Activated naive CD8-positive, alpha-beta T cell treated with anti-CD3 and anti-CD28 coated beads, Interleukin-2, amount 10 ng/mL, durations not matched to agents 7 days and 5 days (primary cell): ENCODE data around the gene GAST. TPM values are rescaled to one million over a fixed set of nuclear protein-coding genes. Genes with fewer than 3 reads are reported as not detected.
"Not testable (repeated sequence)": the region's sequence is repeated elsewhere in the genome, so short reads cannot be mapped to it uniquely, and the experiment has no call there.

Source experiments
- ATAC-seq: fragments of 150-1000 bp; cut with Tn5 transposase; one replicate; pipeline ENCODE4 v1.10.0; 2021; ENCODE audit warnings: low read depth, moderate library complexity
- POLR2A ChIA-PET: fragments of 350-600 bp; sonication (Branson Sonifier 250); formaldehyde crosslinking; loops from one replicate; lab custom pipeline; 2021; ENCODE audit warnings: antibody characterized with exemption; lab: Charles Lee
- DNase-seq: peaks from one replicate; pipeline ENCODE4 v3.0.0; 2021
- H3K27ac Mint-ChIP-seq: one replicate; pipeline ENCODE4 v1.8.0; 2022; ENCODE audit warnings: mild to moderate bottlenecking, mixed read lengths
- H3K27me3 Mint-ChIP-seq: one replicate; pipeline ENCODE4 v1.8.0; 2022; ENCODE audit warnings: mild to moderate bottlenecking, moderate library complexity, mixed read lengths
- H3K36me3 Mint-ChIP-seq: one replicate; pipeline ENCODE4 v1.8.0; 2021; ENCODE audit warnings: mild to moderate bottlenecking, mixed read lengths
- H3K4me1 Mint-ChIP-seq: one replicate; pipeline ENCODE4 v1.8.0; 2021; ENCODE audit warnings: mixed read lengths
- H3K4me3 Mint-ChIP-seq: one replicate; pipeline ENCODE4 v1.8.0; 2022; ENCODE audit warnings: mild to moderate bottlenecking, moderate library complexity, mixed read lengths
- H3K9me3 Mint-ChIP-seq: one replicate; pipeline ENCODE4 v1.8.0; 2021; ENCODE audit warnings: mixed read lengths
- total RNA-seq, 2 experiments: library from RNA; stranded (reverse); gene quantifications; one replicate each; pipeline ENCODE4 v1.2.3, GENCODE V29; 2021

The GAST gene
- total RNA-seq, 2 experiments from 2014 or later, result not detected

DNA sequence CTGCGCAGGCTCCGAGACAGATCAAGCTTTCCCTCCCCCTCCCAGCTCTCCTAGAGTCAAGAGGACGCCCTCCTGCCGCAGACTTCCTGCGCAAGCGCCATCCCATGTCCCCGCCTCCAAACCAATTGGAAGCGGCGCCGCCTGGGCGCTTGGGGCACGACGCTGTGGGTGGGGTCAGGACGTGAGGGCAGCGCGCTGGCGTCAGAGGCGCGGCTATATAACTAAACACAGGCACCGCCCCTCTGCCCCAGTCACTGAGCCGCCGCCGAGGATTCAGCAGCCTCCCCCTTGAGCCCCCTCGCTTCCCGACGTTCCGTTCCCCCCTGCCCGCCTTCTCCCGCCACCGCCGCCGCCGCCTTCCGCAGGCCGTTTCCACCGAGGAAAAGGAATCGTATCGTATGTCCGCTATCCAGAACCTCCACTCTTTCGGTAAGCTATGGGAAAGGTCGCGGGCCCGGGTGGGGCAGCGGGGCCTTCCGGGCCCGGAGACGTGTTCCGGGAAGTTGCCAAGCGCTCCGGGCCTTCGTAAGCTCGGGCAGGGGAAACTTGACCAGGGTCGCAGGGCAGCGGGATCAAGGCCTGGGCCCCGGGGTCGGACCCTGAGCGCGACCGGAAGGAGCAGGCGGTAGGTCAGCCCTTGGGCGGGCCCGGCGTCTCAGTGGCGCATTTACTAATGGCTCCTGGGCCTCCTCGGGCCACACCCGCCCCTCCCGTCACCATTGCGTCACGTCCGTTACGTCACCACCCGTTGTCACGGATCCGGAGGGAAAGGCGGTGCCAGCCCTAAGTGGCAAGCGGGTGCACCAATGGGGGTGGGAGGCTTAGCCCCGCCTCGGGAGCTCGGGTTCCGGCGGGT lies 23.3 kb upstream of the GAST start, which contains the start of gene EIF1:
TSS of gene EIF1 (plus strand) at position 245 of the 856 bp plus-strand sequence. CDS start at position 399, 154 bp downstream.
- Mint-ChIP-seq H3K4me1 (peaks cover 28% of the 10 kb centered on the region), H3K36me3 (peaks cover 33% of the 10 kb centered on the region), H3K27ac (peak within 1 kb of the TSS; percentile 95), H3K27me3 (no peaks in the 10 kb centered on the region), H3K4me3 (peak within 1 kb of the TSS; percentile 90), H3K9me3 (no peaks in the 10 kb centered on the region)
- ATAC-seq (peak; percentile 80), DNase-seq (peak; percentile 100)
- POLR2A ChIA-PET, result interaction anchor here (0.6 to 5.8 kb wide), 50 partner anchors 8 to 1382 kb away, joined by 3 to 331 read pairs (median 4); partner anchors contain the start of genes ACLY, CCR7, CNP and FKBP10

- H3K9me3 Mint-ChIP-seq, result no peaks in the 10 kb centered on the region
- H3K4me3 Mint-ChIP-seq, result peak overlapping the region; percentile 90
- peak overlapping the region; percentile 95 for H3K27ac Mint-ChIP-seq
- no peak for DNase-seq
- no peak for ATAC-seq
- peaks cover 33% of the 10 kb centered on the region for H3K36me3 Mint-ChIP-seq
- POLR2A ChIA-PET, result interaction anchor here (0.6 to 5.8 kb wide), 33 partner anchors 8 to 1382 kb away, joined by 3 to 331 read pairs (median 4); partner anchors contain the start of genes CCR7, CNP, FKBP10 and ODAD4
- peaks cover 28% of the 10 kb centered on the region for H3K4me1 Mint-ChIP-seq
- no peaks in the 10 kb centered on the region for H3K27me3 Mint-ChIP-seq
Observed at GRCh38 chr17:41689497-41690299, 22.4 kb upstream of the GAST start.

- ATAC-seq (no peak), DNase-seq (no peak)
- POLR2A ChIA-PET, result interaction anchor here (0.7 to 5.8 kb wide), 9 partner anchors 12 to 1044 kb away, joined by 3 to 331 read pairs (median 6); partner anchors contain the start of genes CNP, FKBP10 and P3H4
- peak overlapping the region; percentile 95 for H3K27ac Mint-ChIP-seq
- H3K4me1 Mint-ChIP-seq, result peaks cover 30% of the 10 kb centered on the region
- H3K4me3 Mint-ChIP-seq, result peak overlapping the region; percentile 90
- H3K36me3 Mint-ChIP-seq, result peaks cover 33% of the 10 kb centered on the region
- no peaks in the 10 kb centered on the region for H3K9me3 Mint-ChIP-seq
- no peaks in the 10 kb centered on the region for H3K27me3 Mint-ChIP-seq
Observed at GRCh38 chr17:41690497-41690896, 21.6 kb upstream of the GAST start.

GRCh38 chr17:41691031-41691777 lies 20.9 kb upstream of the GAST start:
- H3K36me3 Mint-ChIP-seq, result peaks cover 33% of the 10 kb centered on the region
- H3K27me3 Mint-ChIP-seq, result no peaks in the 10 kb centered on the region
- H3K27ac Mint-ChIP-seq, result peak overlapping the region; percentile 95
- no peaks in the 10 kb centered on the region for H3K9me3 Mint-ChIP-seq
- no peak for DNase-seq
- no peak for ATAC-seq
- POLR2A ChIA-PET, result interaction anchor here (0.8 to 5.8 kb wide), 5 partner anchors 9 to 121 kb away, joined by 3 to 331 read pairs (median 27); partner anchors contain the start of genes FKBP10 and P3H4
- H3K4me1 Mint-ChIP-seq, result peaks cover 32% of the 10 kb centered on the region
- H3K4me3 Mint-ChIP-seq, result peak overlapping the region; percentile 90

GRCh38 chr17:41692722-41693521 lies 19.2 kb upstream of the GAST start:
- peaks cover 2% of the 10 kb centered on the region for H3K27me3 Mint-ChIP-seq
- DNase-seq (no peak), ATAC-seq (no peak)
- H3K4me3 Mint-ChIP-seq, result no peak overlapping the region
- POLR2A ChIA-PET, result interaction anchor here (0.7 to 5.8 kb wide), 7 partner anchors 14 to 1077 kb away, joined by 3 to 331 read pairs (median 4); partner anchors contain the start of gene HAP1
- H3K4me1 Mint-ChIP-seq, result peaks cover 28% of the 10 kb centered on the region
- no peaks in the 10 kb centered on the region for H3K9me3 Mint-ChIP-seq
- H3K36me3 Mint-ChIP-seq, result peaks cover 33% of the 10 kb centered on the region
- peak overlapping the region; percentile 23 for H3K27ac Mint-ChIP-seq

- POLR2A ChIA-PET, result interaction anchor here (1.5 kb wide), 1 partner anchor 16 kb away, joined by 7 read pairs; no protein-coding TSS in a partner anchor
- H3K4me3 Mint-ChIP-seq, result no peak overlapping the region
- H3K27ac Mint-ChIP-seq, result no peak overlapping the region
- no peak for ATAC-seq
- H3K4me1 Mint-ChIP-seq, result peaks cover 25% of the 10 kb centered on the region
- no peaks in the 10 kb centered on the region for H3K9me3 Mint-ChIP-seq
- DNase-seq, result no peak
- H3K36me3 Mint-ChIP-seq, result peaks cover 25% of the 10 kb centered on the region
- peaks cover 3% of the 10 kb centered on the region for H3K27me3 Mint-ChIP-seq
Observed at GRCh38 chr17:41695134-41695661, 16.9 kb upstream of the GAST start.

DNA sequence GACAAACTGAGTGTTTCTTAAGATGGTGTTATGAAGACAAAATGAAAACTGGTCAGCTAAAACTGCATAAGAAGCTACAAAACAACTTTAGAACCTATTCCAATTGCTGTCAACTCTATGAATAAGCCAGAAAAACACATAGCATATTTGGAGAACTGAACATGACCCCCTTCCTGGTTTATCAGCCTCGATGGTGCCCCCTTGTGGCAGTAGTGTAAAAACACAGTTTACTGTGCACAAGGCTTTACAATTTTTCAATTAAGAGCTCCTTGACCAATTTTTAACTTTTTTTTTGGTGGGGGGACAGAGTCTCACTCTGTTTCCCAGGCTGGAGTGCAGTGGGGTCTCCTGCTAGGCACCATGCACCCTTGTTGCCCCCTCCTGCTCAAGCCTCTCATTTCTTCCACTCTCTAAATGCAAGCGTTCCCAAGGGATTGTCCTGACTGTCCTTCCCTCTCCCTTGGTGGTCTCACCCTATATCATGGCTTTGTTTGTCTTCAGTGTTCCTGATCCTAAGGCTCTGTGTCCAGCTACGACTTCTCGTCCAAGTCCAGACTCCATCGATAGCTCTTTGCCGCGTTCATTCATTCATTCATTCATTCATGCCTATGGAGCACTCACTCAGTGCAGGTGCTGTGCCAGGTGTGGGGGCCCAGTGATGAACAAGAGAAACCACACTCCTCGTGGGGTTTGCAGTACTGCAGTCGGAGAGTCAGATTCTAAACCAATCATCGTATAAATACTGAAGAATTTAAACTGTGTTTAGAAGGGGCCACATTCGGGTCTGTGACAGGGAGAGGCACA lies 16.0 kb upstream of the GAST start:
- POLR2A ChIA-PET, result interaction anchor here (1.5 kb wide), 1 partner anchor 17 kb away, joined by 7 read pairs; no protein-coding TSS in a partner anchor
- peak overlapping the region; percentile 60 for H3K27ac Mint-ChIP-seq
- DNase-seq (peak; percentile 64), ATAC-seq (peak; percentile 49)
- no peaks in the 10 kb centered on the region for H3K9me3 Mint-ChIP-seq
- H3K36me3 Mint-ChIP-seq, result peaks cover 15% of the 10 kb centered on the region
- H3K4me3 Mint-ChIP-seq, result no peak overlapping the region
- H3K4me1 Mint-ChIP-seq, result peaks cover 21% of the 10 kb centered on the region
- peaks cover 3% of the 10 kb centered on the region for H3K27me3 Mint-ChIP-seq

DNA sequence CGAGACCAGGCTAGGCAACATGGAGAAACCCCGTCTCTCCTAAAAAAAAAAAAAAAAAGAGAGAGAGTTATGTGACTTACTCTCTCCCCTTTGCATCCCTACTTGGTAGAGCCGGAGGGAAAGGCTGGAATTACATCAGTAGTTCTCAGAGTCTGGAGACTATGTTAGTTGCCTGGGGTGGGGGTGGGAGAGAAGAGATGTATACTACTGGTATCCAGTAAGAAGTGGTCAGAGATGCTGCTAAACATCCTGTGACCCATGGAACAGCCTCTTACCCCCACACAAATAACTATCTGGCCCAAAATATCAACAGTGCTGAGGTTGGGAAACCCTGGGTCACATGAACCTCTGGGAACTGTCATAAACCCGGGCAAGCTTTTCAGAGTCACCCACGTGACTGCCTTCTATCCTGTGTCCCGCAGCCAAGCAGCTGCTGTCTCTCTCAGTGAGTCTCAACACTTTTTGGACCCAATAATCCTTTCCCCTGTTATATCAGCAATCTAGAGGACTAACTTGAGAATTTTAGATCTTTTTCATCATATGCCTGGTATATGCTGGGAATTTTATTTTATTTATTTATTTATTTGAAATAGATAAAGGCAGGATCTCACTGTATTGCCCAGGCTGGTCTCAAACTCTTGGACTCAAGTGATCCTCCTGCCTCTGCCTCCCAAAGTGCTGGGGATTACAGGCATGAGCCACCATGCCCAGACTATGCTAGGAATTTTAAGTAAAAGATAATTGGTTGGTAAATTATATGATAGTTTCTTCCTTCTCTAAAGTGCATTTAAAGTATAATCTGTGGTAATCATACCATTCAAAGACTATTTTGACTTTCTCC lies 14.8 kb upstream of the GAST start:
- H3K27ac Mint-ChIP-seq, result no peak overlapping the region
- POLR2A ChIA-PET, result interaction anchor here (1.1 kb wide), 1 partner anchor 9 kb away, joined by 5 read pairs; the partner anchor contains the start of gene EIF1
- peaks cover 12% of the 10 kb centered on the region for H3K4me1 Mint-ChIP-seq
- no peak overlapping the region for H3K4me3 Mint-ChIP-seq
- H3K27me3 Mint-ChIP-seq, result peaks cover 3% of the 10 kb centered on the region
- ATAC-seq (no peak), DNase-seq (no peak)
- peaks cover 8% of the 10 kb centered on the region for H3K36me3 Mint-ChIP-seq
- H3K9me3 Mint-ChIP-seq, result no peaks in the 10 kb centered on the region

GRCh38 chr17:41700843-41701242 lies 11.3 kb upstream of the GAST start:
- POLR2A ChIA-PET, result interaction anchor here (1.6 kb wide), 1 partner anchor 9 kb away, joined by 3 read pairs; no protein-coding TSS in a partner anchor
- H3K4me1 Mint-ChIP-seq, H3K4me3 Mint-ChIP-seq, ATAC-seq, H3K27ac Mint-ChIP-seq, H3K9me3 Mint-ChIP-seq, H3K36me3 Mint-ChIP-seq, H3K27me3 Mint-ChIP-seq, DNase-seq: not testable (repeated sequence)

GRCh38 chr17:41702712-41703111 lies 9.4 kb upstream of the GAST start:
- H3K27ac Mint-ChIP-seq, result no peak overlapping the region
- ATAC-seq, result no peak
- peaks cover 10% of the 10 kb centered on the region for H3K27me3 Mint-ChIP-seq
- no peak for DNase-seq
- H3K36me3 Mint-ChIP-seq, result no peaks in the 10 kb centered on the region
- H3K4me3 Mint-ChIP-seq, result no peak overlapping the region
- no peaks in the 10 kb centered on the region for H3K9me3 Mint-ChIP-seq
- H3K4me1 Mint-ChIP-seq, result peaks cover 3% of the 10 kb centered on the region
- POLR2A ChIA-PET, result no interaction called here
